ENCODE data around the gene TMEM132D. TPM values are rescaled to one million over a fixed set of nuclear protein-coding genes. Genes with fewer than 3 reads are reported as not detected.

TMEM132D gene
- total and polyA plus RNA-seq, 8 donors = 0.19 to 2.8 (median 0.46) TPM

DNA sequence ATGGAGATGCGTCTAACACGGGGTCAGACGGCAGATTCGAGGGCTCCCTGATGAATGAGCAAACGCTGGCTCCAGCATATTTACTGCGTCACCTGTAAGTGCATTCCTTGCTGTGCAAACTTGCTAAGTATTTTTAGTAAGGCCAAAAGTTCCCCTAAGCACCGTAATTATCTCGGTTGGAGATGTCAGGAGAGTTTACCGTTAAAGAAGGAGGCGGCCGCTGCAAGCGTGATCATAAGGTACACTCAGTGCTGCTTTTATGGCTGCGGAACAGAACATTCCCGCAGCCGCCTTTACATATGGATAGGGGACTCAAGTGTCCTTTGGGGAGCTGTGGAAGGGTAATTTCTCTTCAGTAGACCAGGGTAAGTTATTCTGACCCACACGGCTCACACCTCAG is 875.0 kb downstream of the TMEM132D start:
- FAIRE-seq (no peak), ATAC-seq (no peak), DNase-seq (no peak)
- 28 to 29% methylated on average over 16 of the region's 16 CpGs for WGBS, 2 donors
- H3K27ac ChIP-seq = no peak overlapping the region
- intact Hi-C loops (cut with DNase I) = no loop called here
- no peaks in the 10 kb centered on the region for H3K27me3 ChIP-seq
- no peak overlapping the region for H3K4me3 ChIP-seq
- no peaks in the 10 kb centered on the region for H3K4me1 ChIP-seq
- no peaks in the 10 kb centered on the region for H3K9me3 ChIP-seq
- TF ChIP-seq, protein P1, sequence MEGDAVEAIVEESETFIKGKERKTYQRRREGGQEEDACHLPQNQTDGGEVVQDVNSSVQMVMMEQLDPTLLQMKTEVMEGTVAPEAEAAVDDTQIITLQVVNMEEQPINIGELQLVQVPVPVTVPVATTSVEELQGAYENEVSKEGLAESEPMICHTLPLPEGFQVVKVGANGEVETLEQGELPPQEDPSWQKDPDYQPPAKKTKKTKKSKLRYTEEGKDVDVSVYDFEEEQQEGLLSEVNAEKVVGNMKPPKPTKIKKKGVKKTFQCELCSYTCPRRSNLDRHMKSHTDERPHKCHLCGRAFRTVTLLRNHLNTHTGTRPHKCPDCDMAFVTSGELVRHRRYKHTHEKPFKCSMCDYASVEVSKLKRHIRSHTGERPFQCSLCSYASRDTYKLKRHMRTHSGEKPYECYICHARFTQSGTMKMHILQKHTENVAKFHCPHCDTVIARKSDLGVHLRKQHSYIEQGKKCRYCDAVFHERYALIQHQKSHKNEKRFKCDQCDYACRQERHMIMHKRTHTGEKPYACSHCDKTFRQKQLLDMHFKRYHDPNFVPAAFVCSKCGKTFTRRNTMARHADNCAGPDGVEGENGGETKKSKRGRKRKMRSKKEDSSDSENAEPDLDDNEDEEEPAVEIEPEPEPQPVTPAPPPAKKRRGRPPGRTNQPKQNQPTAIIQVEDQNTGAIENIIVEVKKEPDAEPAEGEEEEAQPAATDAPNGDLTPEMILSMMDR (IDR thresholded peaks at IDR 0.05) = no peak
- no peaks in the 10 kb centered on the region for H3K36me3 ChIP-seq

DNA sequence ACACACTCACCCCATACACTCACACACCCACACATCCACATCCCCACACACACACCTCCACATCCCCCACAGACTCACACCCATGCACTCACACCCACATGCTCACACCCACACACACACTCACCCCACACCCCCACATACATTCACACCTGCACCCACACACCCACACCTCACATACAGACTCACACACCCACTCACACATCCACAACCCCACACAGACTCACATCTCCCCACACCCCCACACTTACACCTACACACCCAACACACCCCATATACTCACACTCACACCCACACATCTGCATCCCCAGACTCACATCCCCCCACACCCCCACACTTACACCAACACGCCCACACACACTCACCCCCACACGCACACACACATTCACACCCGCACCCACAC is 878.8 kb downstream of the TMEM132D start:
- 66 to 75% methylated on average over 3 of the region's 3 CpGs for WGBS, 2 donors
- Histone ChIP-seq H3K27ac (no peak overlapping the region), H3K4me3 (no peak overlapping the region), H3K4me1 (no peaks in the 10 kb centered on the region), H3K9me3 (no peaks in the 10 kb centered on the region), H3K27me3 (no peaks in the 10 kb centered on the region), H3K36me3 (no peaks in the 10 kb centered on the region)
- no peak for DNase-seq
- no peak for ATAC-seq
- TF ChIP-seq, protein P1 (IDR thresholded peaks at IDR 0.05) = no peak
- no peak for FAIRE-seq
- intact Hi-C loops (cut with DNase I) = no loop called here
